GM23338 (cell line): ENCODE data around the gene PARD3. TPM values are rescaled to one million over a fixed set of nuclear protein-coding genes. Genes with fewer than 3 reads are reported as not detected.

Experiments used
- ATAC-seq: fragments of 200-7000 bp; cut with Tn5 transposase; 3 replicates; pipeline ENCODE4 v1.9.1; 2020
- DNase-seq: peaks from one replicate; pipeline ENCODE4 v3.0.0-alpha.2; 2015; ENCODE audit warnings: low spot score
- H2AFZ ChIP-seq: fragments of 200-600 bp; sonication (generic); 2 replicates; pipeline ENCODE4 v1.8.0; 2016; ENCODE audit warnings: antibody characterized with exemption, mild to moderate bottlenecking, moderate library complexity
- H3F3A ChIP-seq: fragments of 200-600 bp; sonication (generic); replicated peaks from 2 replicates; pipeline ENCODE4 v1.8.0; 2017; ENCODE audit warnings: antibody characterized with exemption, mixed run types, low read depth
- H3K27ac ChIP-seq: fragments of 200-600 bp; sonication (generic); 2 replicates; pipeline ENCODE4 v1.6.1; 2016; ENCODE audit warnings: low read depth
- H3K27me3 ChIP-seq: fragments of 200-600 bp; sonication (generic); 2 replicates; pipeline ENCODE4 v1.8.0; 2016; ENCODE audit warnings: mild to moderate bottlenecking, mixed run types, moderate library complexity; ENCODE audit not compliant: insufficient read depth
- H3K36me3 ChIP-seq: fragments of 200-600 bp; sonication (generic); 2 replicates; pipeline ENCODE4 v1.8.0; 2016; ENCODE audit warnings: mild to moderate bottlenecking; ENCODE audit not compliant: insufficient read depth
- H3K4me1 ChIP-seq: fragments of 200-600 bp; sonication (generic); 2 replicates; pipeline ENCODE4 v1.8.0; 2016; ENCODE audit warnings: mild to moderate bottlenecking, moderate library complexity; ENCODE audit not compliant: insufficient read depth
- H3K4me2 ChIP-seq: fragments of 200-600 bp; sonication (generic); 2 replicates; pipeline ENCODE4 v1.7.1; 2017; ENCODE audit warnings: mixed run types
- H3K4me3 ChIP-seq: fragments of 200-600 bp; sonication (generic); 2 replicates; pipeline ENCODE4 v1.6.1; 2016; ENCODE audit warnings: mixed run types
- H3K79me2 ChIP-seq: fragments of 200-600 bp; sonication (generic); replicated peaks from 2 replicates; pipeline ENCODE4 v1.8.0; 2017; ENCODE audit warnings: mild to moderate bottlenecking; ENCODE audit not compliant: insufficient read depth
- H3K9me2 ChIP-seq: fragments of 200-600 bp; sonication (generic); 2 replicates; pipeline ENCODE4 v1.8.0; 2017; ENCODE audit not compliant: insufficient read depth
- H4K20me1 ChIP-seq: fragments of 200-600 bp; sonication (generic); replicated peaks from 2 replicates; pipeline ENCODE4 v1.8.0; 2017; ENCODE audit warnings: mild to moderate bottlenecking; ENCODE audit not compliant: insufficient read depth
- H3K27ac Mint-ChIP-seq: 2 replicates; pipeline ENCODE4 v1.8.0; 2020; ENCODE audit warnings: inconsistent platforms, mild to moderate bottlenecking, moderate library complexity, mixed read lengths
- H3K27me3 Mint-ChIP-seq: 3 replicates; pipeline ENCODE4 v1.8.0; 2022; ENCODE audit warnings: low read depth, mild to moderate bottlenecking, moderate library complexity, mixed read lengths, inconsistent platforms; ENCODE audit not compliant: insufficient read depth, poor library complexity
- H3K36me3 Mint-ChIP-seq: 3 replicates; pipeline ENCODE4 v1.8.0; 2021; ENCODE audit warnings: low read depth, mild to moderate bottlenecking, inconsistent platforms, moderate library complexity, mixed read lengths
- H3K4me1 Mint-ChIP-seq: 3 replicates; pipeline ENCODE4 v1.8.0; 2020; ENCODE audit warnings: mild to moderate bottlenecking, inconsistent platforms, mixed read lengths
- H3K4me3 Mint-ChIP-seq: 3 replicates; pipeline ENCODE4 v1.8.0; 2021; ENCODE audit warnings: moderate library complexity, mild to moderate bottlenecking, inconsistent platforms, mixed read lengths
- H3K9me3 Mint-ChIP-seq: 3 replicates; pipeline ENCODE4 v1.8.0; 2020; ENCODE audit warnings: moderate library complexity, mild to moderate bottlenecking, inconsistent platforms, mixed read lengths
- CREB1 ChIP-seq: fragments of 250-450 bp; sonication (Bioruptor Pico); IDR thresholded peaks from 2 replicates; pipeline ENCODE4 v1.5.0; 2020; ENCODE audit warnings: low read depth, mild to moderate bottlenecking, moderate library complexity
- CTCF ChIP-seq, 2 experiments: fragments of 200-600 bp in 1 of 2; sonication (generic) in 1 of 2; conservative IDR thresholded peaks; 2 replicates each; pipeline versions ENCODE4 v1.5.1 to v1.6.1; 2016 to 2017; ENCODE audit warnings: antibody characterized with exemption in 2 of 2, low read depth in 2 of 2, mild to moderate bottlenecking in 2 of 2, moderate library complexity in 1 of 2
- ETS1 ChIP-seq: IDR thresholded peaks from 2 replicates; pipeline ENCODE4 v1.6.1; 2016; ENCODE audit warnings: antibody characterized with exemption
- EZH2 ChIP-seq: fragments of 200-600 bp; sonication (generic); IDR thresholded peaks from one replicate; pipeline ENCODE4 v1.8.0; 2017; ENCODE audit warnings: antibody characterized with exemption, mild to moderate bottlenecking, low read depth; ENCODE audit not compliant: unreplicated experiment
- EZH2phosphoT487 ChIP-seq: fragments of 200-600 bp; sonication (generic); IDR thresholded peaks from one replicate; pipeline ENCODE4 v1.8.1; 2018; ENCODE audit warnings: antibody characterized with exemption; ENCODE audit not compliant: unreplicated experiment
- JUNB ChIP-seq: IDR thresholded peaks from one replicate; pipeline ENCODE4 v1.6.1; 2016; ENCODE audit warnings: antibody characterized with exemption; ENCODE audit not compliant: unreplicated experiment
- NANOG ChIP-seq: IDR thresholded peaks from 2 replicates; pipeline ENCODE4 v1.6.1; 2016; ENCODE audit warnings: antibody characterized with exemption, borderline replicate concordance
- POLR2AphosphoS5 ChIP-seq: IDR thresholded peaks from 2 replicates; pipeline ENCODE4 v1.6.1; 2016; ENCODE audit warnings: antibody characterized with exemption, low read depth
- REST ChIP-seq: IDR thresholded peaks from one replicate; pipeline ENCODE4 v1.6.1; 2018; ENCODE audit warnings: antibody characterized with exemption; ENCODE audit not compliant: unreplicated experiment
- STAT1 ChIP-seq: IDR thresholded peaks from one replicate; pipeline ENCODE4 v1.6.1; 2016; ENCODE audit warnings: antibody characterized with exemption; ENCODE audit not compliant: unreplicated experiment
- ZNF114 ChIP-seq: fragments of 250-450 bp; sonication (Bioruptor Pico); IDR thresholded peaks from 2 replicates; pipeline ENCODE4 v1.5.0; 2020; ENCODE audit warnings: mild to moderate bottlenecking, moderate library complexity
- ZNF331 ChIP-seq: fragments of 250-450 bp; sonication (Bioruptor Pico); IDR thresholded peaks from 2 replicates; pipeline ENCODE4 v1.5.0; 2020; ENCODE audit warnings: low read depth, mild to moderate bottlenecking, moderate library complexity
- ZNF462 ChIP-seq: fragments of 250-450 bp; sonication (Bioruptor Pico); IDR thresholded peaks from 2 replicates; pipeline ENCODE4 v1.5.0; 2020; ENCODE audit warnings: mild to moderate bottlenecking, moderate library complexity
- polyA plus RNA-seq: library from polyadenylated mRNA; unstranded; fragments of >200 nt; fragmentation: Nextera tagmentation; extraction: Ambion mirVana; gene quantifications from 2 replicates; pipeline ENCODE4 v1.2.1, GENCODE V29; 2016
- total RNA-seq: library from RNA; depleted of rRNA; stranded (reverse); fragments of >200 nt; shearing (Covaris generic); gene quantifications from 2 replicates; pipeline ENCODE4 v1.2.3, GENCODE V29; 2014

Gene PARD3
- total and polyA plus RNA-seq, 2 experiments from 2014 or later = 30.2 to 51.4 TPM

GRCh38 chr10:34618611-34619010, 196.5 kb downstream of the PARD3 start:
- Histone ChIP-seq H3K9me2 (no peaks in the 10 kb centered on the region), H3K4me2 (no peak overlapping the region), H4K20me1 (no peaks in the 10 kb centered on the region), H3K27ac (no peak overlapping the region), H3K4me1 (peaks cover 33% of the 10 kb centered on the region), H3K79me2 (peaks cover 68% of the 10 kb centered on the region), H3K4me3 (no peak overlapping the region), H3K36me3 (no peaks in the 10 kb centered on the region), H2AFZ (no peak overlapping the region), H3K27me3 (no peaks in the 10 kb centered on the region), H3F3A (no peaks in the 10 kb centered on the region)
- Mint-ChIP-seq H3K36me3 (no peaks in the 10 kb centered on the region), H3K27ac (no peak overlapping the region), H3K4me1 (peaks cover 52% of the 10 kb centered on the region), H3K9me3 (no peaks in the 10 kb centered on the region; the same call in 2 of the 3 replicates), H3K27me3 (peaks cover 3% of the 10 kb centered on the region), H3K4me3 (no peak overlapping the region)
- no peak for ATAC-seq
- no peak for TF ChIP-seq NANOG
- TF ChIP-seq ZNF114 (CRISPR knock-in tag) = no peak
- TF ChIP-seq CREB1 (CRISPR knock-in tag) = no peak
- no peak for TF ChIP-seq ETS1
- no peak for TF ChIP-seq STAT1
- TF ChIP-seq POLR2AphosphoS5 = no peak
- no peak for TF ChIP-seq CTCF (conservative IDR thresholded peaks at IDR 0.05; ENCODE audit: low read depth in 2 of 2)
- TF ChIP-seq ZNF331 = no peak
- no peak for TF ChIP-seq JUNB
- no peak for TF ChIP-seq EZH2phosphoT487
- no peak for TF ChIP-seq REST
- no peak for TF ChIP-seq EZH2
- no peak for TF ChIP-seq ZNF462 (CRISPR knock-in tag)
- no peak for DNase-seq
